Naive thymus-derived CD4-positive, alpha-beta T cell (primary cell): ENCODE measurements around the gene PTPRJ. TPM values are rescaled to one million over a fixed set of nuclear protein-coding genes. Genes with fewer than 3 reads are reported as not detected.

Source experiments
- ATAC-seq: fragments of 150-1000 bp; cut with Tn5 transposase; 2 replicates; pipeline ENCODE4 v1.10.0; 2021; ENCODE audit warnings: mild to moderate bottlenecking, moderate library complexity
- CTCF ChIA-PET: fragments of 350-600 bp; sonication (Branson Sonifier 250); formaldehyde crosslinking; loops from one replicate; lab custom pipeline; 2021; ENCODE audit warnings: antibody characterized with exemption; lab: Charles Lee
- POLR2A ChIA-PET: fragments of 350-600 bp; sonication (Branson Sonifier 250); formaldehyde crosslinking; loops from one replicate; lab custom pipeline; 2021; ENCODE audit warnings: antibody characterized with exemption, inconsistent platforms; lab: Charles Lee
- DNase-seq, 9 donors: peaks; one replicate each; pipeline versions ENCODE4 v3.0.0 to v3.0.0-alpha.2; 2020 to 2022; ENCODE audit warnings: mixed read lengths in 1 of 9
- H3K27ac ChIP-seq: one replicate; pipeline ENCODE4 v1.7.0; 2013; ENCODE audit warnings: mild to moderate bottlenecking, low read depth, low read length, moderate library complexity
- H3K27me3 ChIP-seq, 2 donors: one replicate each; pipeline ENCODE4 v1.7.0; 2013; ENCODE audit warnings: low read length in 2 of 2, mild to moderate bottlenecking in 2 of 2, moderate library complexity in 2 of 2; ENCODE audit not compliant: control insufficient read depth in 2 of 2, insufficient read depth in 2 of 2
- H3K36me3 ChIP-seq, 3 experiments: 1 replicate in 2 of 3; 2 replicates in 1 of 3; pipeline ENCODE4 v1.7.0; 2013; ENCODE audit warnings: low read length in 3 of 3, mild to moderate bottlenecking in 3 of 3, moderate library complexity in 1 of 3; ENCODE audit not compliant: insufficient read depth in 3 of 3, control insufficient read depth in 2 of 3
- H3K4me1 ChIP-seq, 2 donors: one replicate each; pipeline ENCODE4 v1.7.0; 2013; ENCODE audit warnings: low read length in 2 of 2, mild to moderate bottlenecking in 2 of 2, moderate library complexity in 1 of 2; ENCODE audit not compliant: control insufficient read depth in 2 of 2, insufficient read depth in 2 of 2
- H3K4me3 ChIP-seq: 2 replicates; pipeline ENCODE4 v1.7.0; 2013; ENCODE audit warnings: mild to moderate bottlenecking, low read length
- H3K9me3 ChIP-seq, 3 experiments: 1 replicate in 2 of 3; 2 replicates in 1 of 3; pipeline ENCODE4 v1.7.0; 2013; ENCODE audit warnings: low read length in 3 of 3; ENCODE audit not compliant: control insufficient read depth in 2 of 3
- H3K27ac Mint-ChIP-seq, 9 donors: one replicate each; pipeline ENCODE4 v1.8.0; 2020 to 2022; ENCODE audit warnings: mixed read lengths in 9 of 9, mild to moderate bottlenecking in 8 of 9, moderate library complexity in 5 of 9, inconsistent platforms in 2 of 9
- H3K27me3 Mint-ChIP-seq, 5 donors: one replicate each; pipeline ENCODE4 v1.8.0; 2021 to 2022; ENCODE audit warnings: mixed read lengths in 5 of 5, mild to moderate bottlenecking in 1 of 5
- H3K36me3 Mint-ChIP-seq, 5 donors: one replicate each; pipeline ENCODE4 v1.8.0; 2020 to 2022; ENCODE audit warnings: mixed read lengths in 5 of 5, mild to moderate bottlenecking in 3 of 5, inconsistent platforms in 1 of 5
- H3K4me1 Mint-ChIP-seq, 7 donors: one replicate each; pipeline ENCODE4 v1.8.0; 2020 to 2022; ENCODE audit warnings: mixed read lengths in 7 of 7, mild to moderate bottlenecking in 3 of 7, inconsistent platforms in 1 of 7
- H3K4me3 Mint-ChIP-seq, 10 donors: one replicate each; pipeline ENCODE4 v1.8.0; 2020 to 2022; ENCODE audit warnings: mild to moderate bottlenecking in 10 of 10, mixed read lengths in 10 of 10, moderate library complexity in 6 of 10, inconsistent platforms in 2 of 10
- H3K9me3 Mint-ChIP-seq, 11 donors: one replicate each; pipeline ENCODE4 v1.8.0; 2020 to 2022; ENCODE audit warnings: mixed read lengths in 11 of 11, mild to moderate bottlenecking in 4 of 11, inconsistent platforms in 1 of 11, moderate library complexity in 1 of 11
- intact Hi-C, 2 donors: fragments of 100-400 bp; cut with micrococcal nuclease; formaldehyde crosslinking; loops; one replicate each; pipeline ENCODE4 v1.15.1; 2023
- polyA plus RNA-seq, 2 donors: library from polyadenylated mRNA; unstranded; fragments of 300-500 nt; fragmentation: Illumina TruSeq; gene quantifications; one replicate each; pipeline ENCODE4 v1.2.3, GENCODE V29; 2021
- total RNA-seq, 6 experiments: library from RNA in 5 of 6; stranded (reverse) in 5 of 6; gene quantifications; 1 replicate in 5 of 6; 2 replicates in 1 of 6; pipeline ENCODE4 v1.2.3 and lab custom pipeline; 2021 to 2026

The PTPRJ gene
- total and polyA plus RNA-seq, 7 experiments from 2014 or later = 7.0 to 82.3 (median 46.7) TPM

- peaks cover 66 to 79% of the 10 kb centered on the region in 2 donors for H3K4me1 ChIP-seq
- Mint-ChIP-seq H3K27me3 (no peaks in the 10 kb centered on the region), H3K4me1 (peaks cover 45 to 82% (median 74%) of the 10 kb centered on the region in 7 donors), H3K9me3 (no peaks in the 10 kb centered on the region), H3K4me3 (peak overlapping the region; percentile 60 to 87 (median 80)), H3K27ac (peak overlapping the region; percentile 89 to 97 (median 95)), H3K36me3 (peaks cover 0 to 17% (median 0%) of the 10 kb centered on the region in 5 donors)
- ChIA-PET POLR2A (interaction anchor here (0.6 to 3.7 kb wide), 11 partner anchors 8 to 57 kb away, joined by 3 to 15 read pairs (median 4); no protein-coding TSS in a partner anchor), CTCF (interaction anchor here (0.6 to 1.9 kb wide), 7 partner anchors 9 to 102 kb away, joined by 3 to 7 read pairs (median 4); no protein-coding TSS in a partner anchor)
- peak overlapping the region; percentile 14 for H3K4me3 ChIP-seq
- H3K27me3 ChIP-seq = no peaks in the 10 kb centered on the region
- H3K9me3 ChIP-seq = no peaks in the 10 kb centered on the region
- intact Hi-C loops = loop anchor here in 1 of 2 donors (1.0 kb wide), 2 partner anchors 11 to 49 kb away; no protein-coding TSS in a partner anchor
- ATAC-seq (no peak), DNase-seq (peak in 1 of 9 donors; percentile 60)
- H3K36me3 ChIP-seq = no peaks in the 10 kb centered on the region
- H3K27ac ChIP-seq = peak overlapping the region; percentile 71
Observed at GRCh38 chr11:48006301-48006992, 26.1 kb downstream of the PTPRJ start.

- Mint-ChIP-seq H3K4me3 (peak overlapping the region in 5 of 10 donors; percentile 11 to 36 (median 31)), H3K36me3 (peaks cover 0 to 17% (median 0%) of the 10 kb centered on the region in 5 donors)
Observed at GRCh38 chr11:48007677-48008076, 27.3 kb downstream of the PTPRJ start.

GRCh38 chr11:48008951-48009270, 28.6 kb downstream of the PTPRJ start:
- intact Hi-C loops = no loop called here
- Histone ChIP-seq H3K4me1 (peaks cover 70 to 84% of the 10 kb centered on the region in 2 donors), H3K4me3 (no peak overlapping the region), H3K36me3 (no peaks in the 10 kb centered on the region), H3K9me3 (no peaks in the 10 kb centered on the region), H3K27me3 (no peaks in the 10 kb centered on the region), H3K27ac (peak overlapping the region; percentile 9)
- ATAC-seq (no peak), DNase-seq (peak in 3 of 9 donors; percentile 23 to 65 (median 40))
- Mint-ChIP-seq H3K27ac (peak overlapping the region; percentile 32 to 97 (median 82)), H3K36me3 (peaks cover 0 to 25% (median 0%) of the 10 kb centered on the region in 5 donors), H3K4me1 (peaks cover 66 to 89% (median 84%) of the 10 kb centered on the region in 7 donors), H3K9me3 (no peaks in the 10 kb centered on the region), H3K27me3 (no peaks in the 10 kb centered on the region), H3K4me3 (peak overlapping the region in 3 of 10 donors; percentile 20 to 40 (median 36))
- CTCF ChIA-PET = no interaction called here
- POLR2A ChIA-PET = interaction anchor here (0.8 to 1.4 kb wide), 4 partner anchors 9 to 26 kb away, joined by 3 to 7 read pairs (median 3); no protein-coding TSS in a partner anchor

More at GRCh38 chr11:48007677-48008076, 27.3 kb downstream of the PTPRJ start:
- no peaks in the 10 kb centered on the region for H3K27me3 Mint-ChIP-seq
- ATAC-seq (peak; percentile 44), DNase-seq (no peak)
- Histone ChIP-seq H3K4me3 (no peak overlapping the region), H3K36me3 (no peaks in the 10 kb centered on the region), H3K27ac (no peak overlapping the region), H3K9me3 (no peaks in the 10 kb centered on the region), H3K4me1 (peaks cover 70 to 84% of the 10 kb centered on the region in 2 donors), H3K27me3 (no peaks in the 10 kb centered on the region)
- intact Hi-C loops = no loop called here
- POLR2A ChIA-PET = interaction anchor here (0.5 to 3.7 kb wide), 4 partner anchors 25 to 506 kb away, joined by 3 to 15 read pairs (median 3); no protein-coding TSS in a partner anchor
- H3K27ac Mint-ChIP-seq = peak overlapping the region; percentile 64 to 97 (median 84)
- H3K9me3 Mint-ChIP-seq = no peaks in the 10 kb centered on the region
- CTCF ChIA-PET = no interaction called here
- H3K4me1 Mint-ChIP-seq = peaks cover 56 to 83% (median 77%) of the 10 kb centered on the region in 7 donors

GRCh38 chr11:48011102-48011797, 30.9 kb downstream of the PTPRJ start:
- H3K27ac ChIP-seq = peak overlapping the region; percentile 52
- no peak overlapping the region for H3K4me3 ChIP-seq
- DNase-seq = no peak
- intact Hi-C loops = loop anchor here in 1 of 2 donors (1.0 kb wide), 1 partner anchor 10 kb away; no protein-coding TSS in a partner anchor
- H3K27me3 Mint-ChIP-seq = no peaks in the 10 kb centered on the region
- H3K9me3 ChIP-seq = no peaks in the 10 kb centered on the region
- peaks cover 0 to 24% (median 0%) of the 10 kb centered on the region in 5 donors for H3K36me3 Mint-ChIP-seq
- H3K4me1 ChIP-seq = peaks cover 59 to 84% of the 10 kb centered on the region in 2 donors
- H3K4me3 Mint-ChIP-seq = peak overlapping the region in 6 of 10 donors; percentile 4 to 79 (median 26)
- POLR2A ChIA-PET = interaction anchor here (0.5 to 5.5 kb wide), 6 partner anchors 23 to 97 kb away, joined by 3 to 27 read pairs (median 4); no protein-coding TSS in a partner anchor
- H3K36me3 ChIP-seq = no peaks in the 10 kb centered on the region
- peaks cover 58 to 84% (median 80%) of the 10 kb centered on the region in 7 donors for H3K4me1 Mint-ChIP-seq
- CTCF ChIA-PET = interaction anchor here (0.6 kb wide), 1 partner anchor 24 kb away, joined by 3 read pairs; no protein-coding TSS in a partner anchor
- H3K9me3 Mint-ChIP-seq = no peaks in the 10 kb centered on the region
- H3K27ac Mint-ChIP-seq = peak overlapping the region; percentile 81 to 97 (median 90)
- H3K27me3 ChIP-seq = no peaks in the 10 kb centered on the region
- no peak for ATAC-seq

GRCh38 chr11:48011798-48012391, 31.5 kb downstream of the PTPRJ start:
- ATAC-seq = peak; percentile 79
- H3K4me3 ChIP-seq = no peak overlapping the region
- H3K4me3 Mint-ChIP-seq = peak overlapping the region in 7 of 10 donors; percentile 22 to 79 (median 37)
- H3K27me3 Mint-ChIP-seq = no peaks in the 10 kb centered on the region
- intact Hi-C loops = loop anchor here (1.0 to 2.0 kb wide), 3 partner anchors 11 to 43 kb away; no protein-coding TSS in a partner anchor
- peaks cover 54 to 84% (median 79%) of the 10 kb centered on the region in 7 donors for H3K4me1 Mint-ChIP-seq
- H3K36me3 Mint-ChIP-seq = peaks cover 0 to 24% (median 0%) of the 10 kb centered on the region in 5 donors
- no peaks in the 10 kb centered on the region for H3K9me3 Mint-ChIP-seq
- H3K27me3 ChIP-seq = no peaks in the 10 kb centered on the region
- H3K36me3 ChIP-seq = no peaks in the 10 kb centered on the region
- no peak for DNase-seq
- ChIA-PET CTCF (no interaction called here), POLR2A (interaction anchor here (0.5 to 5.5 kb wide), 7 partner anchors 8 to 96 kb away, joined by 3 to 27 read pairs (median 5); no protein-coding TSS in a partner anchor)
- peak overlapping the region; percentile 52 for H3K27ac ChIP-seq
- no peaks in the 10 kb centered on the region for H3K9me3 ChIP-seq
- H3K4me1 ChIP-seq = peaks cover 61 to 84% of the 10 kb centered on the region in 2 donors
- H3K27ac Mint-ChIP-seq = peak overlapping the region; percentile 86 to 97 (median 90)
